HCT116 (cell line): Measurements from ENCODE around the gene GRM2. TPM values are rescaled to one million over a fixed set of nuclear protein-coding genes. Genes with fewer than 3 reads are reported as not detected.
A peak's percentile ranks its signal among the peaks of the same experiment; 100 is the strongest.

ENCODE experiments used
- ATAC-seq: fragments of 200-7000 bp; cut with Tn5 transposase; 2 replicates; pipeline ENCODE4 v1.9.1; 2020; ENCODE audit warnings: mild to moderate bottlenecking, moderate library complexity
- BruUV-seq: library from RNA; stranded (reverse); fragments of 400-500 nt; replicated peaks from 2 replicates; lab custom pipeline; 2021; lab: Mats Ljungman, UMichigan
- CTCF ChIA-PET: fragments of 300-600 bp; sonication (Branson Sonifier 250); formaldehyde crosslinking; loops from one replicate; lab custom pipeline; 2021; ENCODE audit warnings: antibody characterized with exemption; lab: Charles Lee
- POLR2A ChIA-PET: fragments of 300-600, 350-600 bp; sonication (Branson Sonifier 250); formaldehyde crosslinking; loops from one replicate; lab custom pipeline; 2021; ENCODE audit warnings: antibody characterized with exemption; lab: Charles Lee
- RAD21 ChIA-PET, 2 experiments: fragments of 300-600 bp; sonication (Branson Sonifier 250); formaldehyde crosslinking; loops; one replicate each; lab custom pipeline; 2023; ENCODE audit warnings: low total read pairs in 2 of 2; ENCODE audit not compliant: uncharacterized antibody in 2 of 2, unreplicated experiment in 2 of 2, low non-redundant PET in 1 of 2; lab: Charles Lee
- DNase-seq: peaks from one replicate; pipeline ENCODE4 v3.0.0-alpha.2; 2010; ENCODE audit warnings: low read depth, low spot score
- H2AFZ ChIP-seq: fragments of 200-600 bp; shearing (Covaris generic), sonication (generic); 2 replicates; pipeline ENCODE4 v1.6.1; 2017; ENCODE audit warnings: low read depth, mixed run types, mixed read lengths, antibody characterized with exemption, low read length; ENCODE audit not compliant: poor library complexity, severe bottlenecking
- H3K27ac ChIP-seq: 2 replicates; pipeline ENCODE4 v1.5.1; 2012; ENCODE audit warnings: low read depth, low read length
- H3K27me3 ChIP-seq: fragments of 200-600 bp; sonication (generic); 2 replicates; pipeline ENCODE4 v1.6.1; 2016; ENCODE audit warnings: mixed run types, low read length, mixed read lengths; ENCODE audit not compliant: insufficient read depth
- H3K36me3 ChIP-seq, 2 experiments: fragments of 200-500 bp in 1 of 2; fragments of 200-600 bp in 1 of 2; sonication (Bioruptor generic) in 1 of 2; sonication (generic) in 1 of 2; 2 replicates each; pipeline versions ENCODE4 v1.5.1 to v1.6.1; 2014 to 2016; ENCODE audit warnings: low read length in 2 of 2, inconsistent platforms in 1 of 2, mixed read lengths in 1 of 2, mixed run types in 1 of 2; ENCODE audit not compliant: insufficient read depth in 2 of 2, control insufficient read depth in 1 of 2
- H3K4me1 ChIP-seq, 2 experiments: fragments of 200-600 bp in 1 of 2; sonication (generic) in 1 of 2; 2 replicates each; pipeline versions ENCODE4 v1.5.1 to v1.6.1; 2012 to 2017; ENCODE audit warnings: low read length in 2 of 2, inconsistent platforms in 1 of 2, mild to moderate bottlenecking in 1 of 2, mixed read lengths in 1 of 2, mixed run types in 1 of 2, moderate library complexity in 1 of 2; ENCODE audit not compliant: insufficient read depth in 2 of 2, control insufficient read depth in 1 of 2
- H3K4me2 ChIP-seq: fragments of 200-600 bp; sonication (generic); 2 replicates; pipeline ENCODE4 v1.6.1; 2017; ENCODE audit warnings: mixed run types, low read length, mixed read lengths
- H3K4me3 ChIP-seq, 2 experiments: fragments of 200-600 bp in 1 of 2; sonication (generic) in 1 of 2; replicated peaks in 1 of 2; 2 replicates each; pipeline ENCODE4 v1.5.1; 2011 to 2016; ENCODE audit warnings: low read length in 2 of 2, control low read depth in 1 of 2, low read depth in 1 of 2, mild to moderate bottlenecking in 1 of 2, mixed read lengths in 1 of 2, mixed run types in 1 of 2
- H3K79me2 ChIP-seq: fragments of 200-600 bp; sonication (generic); 2 replicates; pipeline ENCODE4 v1.6.1; 2017; ENCODE audit warnings: mild to moderate bottlenecking, mixed run types, low read length, moderate library complexity, mixed read lengths; ENCODE audit not compliant: insufficient read depth
- H3K9ac ChIP-seq: fragments of 200-600 bp; sonication (generic); 2 replicates; pipeline ENCODE4 v1.6.1; 2016; ENCODE audit warnings: low read length, mixed read lengths
- H3K9me2 ChIP-seq: fragments of 200-600 bp; sonication (generic), shearing (Covaris generic); 2 replicates; pipeline ENCODE4 v1.6.1; 2017; ENCODE audit warnings: mixed run types, mild to moderate bottlenecking, moderate library complexity; ENCODE audit not compliant: insufficient read depth
- H3K9me3 ChIP-seq, 2 experiments: fragments of 200-500 bp in 1 of 2; fragments of 200-600 bp in 1 of 2; sonication (Bioruptor generic) in 1 of 2; sonication (generic) in 1 of 2; 2 replicates each; pipeline ENCODE4 v1.6.1; 2014 to 2017; ENCODE audit warnings: low read length in 2 of 2, mixed read lengths in 2 of 2, inconsistent platforms in 1 of 2, low read depth in 1 of 2, mild to moderate bottlenecking in 1 of 2, mixed run types in 1 of 2, moderate library complexity in 1 of 2; ENCODE audit not compliant: control insufficient read depth in 1 of 2, insufficient read depth in 1 of 2
- H4K20me1 ChIP-seq: fragments of 200-600 bp; sonication (generic), shearing (Covaris generic); 2 replicates; pipeline ENCODE4 v1.6.1; 2017; ENCODE audit warnings: mixed run types, mild to moderate bottlenecking, moderate library complexity; ENCODE audit not compliant: insufficient read depth
- ATF3 ChIP-seq: IDR thresholded peaks from 2 replicates; pipeline ENCODE4 v1.6.1; 2012
- CBX3 ChIP-seq: IDR thresholded peaks from 2 replicates; pipeline ENCODE4 v1.6.1; 2012; ENCODE audit warnings: low read depth
- CEBPB ChIP-seq: IDR thresholded peaks from 2 replicates; pipeline ENCODE4 v1.6.1; 2012; ENCODE audit warnings: low read depth
- ELF1 ChIP-seq: IDR thresholded peaks from 2 replicates; pipeline ENCODE4 v1.6.1; 2012; ENCODE audit warnings: low read depth, borderline replicate concordance
- FOSL1 ChIP-seq: IDR thresholded peaks from 2 replicates; pipeline ENCODE4 v1.6.1; 2012; ENCODE audit warnings: low read depth
- JUND ChIP-seq: IDR thresholded peaks from 2 replicates; pipeline ENCODE4 v1.6.1; 2012
- MAX ChIP-seq: IDR thresholded peaks from 2 replicates; pipeline ENCODE4 v1.6.1; 2012
- POLR2AphosphoS5 ChIP-seq: IDR thresholded peaks from 2 replicates; pipeline ENCODE4 v1.6.1; 2011; ENCODE audit warnings: mild to moderate bottlenecking, low read depth, low read length, moderate library complexity
- RAD21 ChIP-seq: IDR thresholded peaks from 2 replicates; pipeline ENCODE4 v1.6.1; 2012; ENCODE audit warnings: low read depth, mild to moderate bottlenecking
- REST ChIP-seq: IDR thresholded peaks from 2 replicates; pipeline ENCODE4 v1.6.1; 2012; ENCODE audit warnings: low read depth
- SIN3A ChIP-seq: IDR thresholded peaks from 2 replicates; pipeline ENCODE4 v1.6.1; 2012; ENCODE audit warnings: low read depth
- SP1 ChIP-seq: IDR thresholded peaks from 2 replicates; pipeline ENCODE4 v1.6.1; 2012; ENCODE audit warnings: low read depth
- SRF ChIP-seq: IDR thresholded peaks from 2 replicates; pipeline ENCODE4 v1.6.1; 2012; ENCODE audit warnings: low read depth
- TCF7L2 ChIP-seq: IDR thresholded peaks from 2 replicates; pipeline ENCODE4 v1.7.0; 2011; ENCODE audit warnings: borderline replicate concordance, inconsistent platforms; ENCODE audit not compliant: insufficient read depth, insufficient read length; ENCODE audit errors: extremely low read depth
- YY1 ChIP-seq: IDR thresholded peaks from 2 replicates; pipeline ENCODE4 v1.6.1; 2011; ENCODE audit warnings: low read length, low read depth, moderate library complexity, mild to moderate bottlenecking; ENCODE audit not compliant: insufficient replicate concordance; ENCODE audit errors: extremely low read depth
- ZFX ChIP-seq: fragments of 450-650 bp; IDR thresholded peaks from 2 replicates; pipeline ENCODE4 v1.6.1; 2017
- intact Hi-C: fragments of 100-400 bp; cut with micrococcal nuclease; formaldehyde crosslinking; loops from 2 replicates; pipeline ENCODE4 v1.10.0; 2022
- total RNA-seq: library from RNA; stranded (reverse); gene quantifications from one replicate; pipeline ENCODE4 v1.2.1, GENCODE V29; 2021; ENCODE audit not compliant: unreplicated experiment
- TF ChIP-seq, protein P1 (sequence below), 3 experiments: fragments of 200-600 bp in 1 of 3; sonication (generic) in 1 of 3; IDR thresholded peaks in 2 of 3; conservative IDR thresholded peaks in 1 of 3; 2 replicates each; pipeline ENCODE4 v1.5.1; 2012 to 2017; ENCODE audit warnings: low read depth in 2 of 3, low read length in 2 of 3, antibody characterized with exemption in 1 of 3, borderline replicate concordance in 1 of 3, control low read depth in 1 of 3, mild to moderate bottlenecking in 1 of 3, mixed read lengths in 1 of 3, mixed run types in 1 of 3, moderate library complexity in 1 of 3; ENCODE audit not compliant: insufficient read depth in 1 of 3
- TF ChIP-seq, protein P2 (sequence below): IDR thresholded peaks from 2 replicates; pipeline ENCODE4 v1.6.1; 2011; ENCODE audit warnings: mild to moderate bottlenecking, low read length, moderate library complexity; ENCODE audit not compliant: insufficient replicate concordance; ENCODE audit errors: extremely low read depth

GRM2 gene
- total RNA-seq, 1 experiment from 2014 or later: 0.32 TPM

- POLR2A ChIA-PET: interaction anchor here (0.8 to 0.9 kb wide), 2 partner anchors 10 to 172 kb away, joined by 4 read pairs; partner anchors contain the start of gene DCAF1
- RAD21 ChIA-PET: interaction anchor here in 1 of 2 experiments (1.1 kb wide), 1 partner anchor 172 kb away, joined by 5 read pairs; the partner anchor contains the start of gene DCAF1
- TF ChIP-seq, protein P1, sequence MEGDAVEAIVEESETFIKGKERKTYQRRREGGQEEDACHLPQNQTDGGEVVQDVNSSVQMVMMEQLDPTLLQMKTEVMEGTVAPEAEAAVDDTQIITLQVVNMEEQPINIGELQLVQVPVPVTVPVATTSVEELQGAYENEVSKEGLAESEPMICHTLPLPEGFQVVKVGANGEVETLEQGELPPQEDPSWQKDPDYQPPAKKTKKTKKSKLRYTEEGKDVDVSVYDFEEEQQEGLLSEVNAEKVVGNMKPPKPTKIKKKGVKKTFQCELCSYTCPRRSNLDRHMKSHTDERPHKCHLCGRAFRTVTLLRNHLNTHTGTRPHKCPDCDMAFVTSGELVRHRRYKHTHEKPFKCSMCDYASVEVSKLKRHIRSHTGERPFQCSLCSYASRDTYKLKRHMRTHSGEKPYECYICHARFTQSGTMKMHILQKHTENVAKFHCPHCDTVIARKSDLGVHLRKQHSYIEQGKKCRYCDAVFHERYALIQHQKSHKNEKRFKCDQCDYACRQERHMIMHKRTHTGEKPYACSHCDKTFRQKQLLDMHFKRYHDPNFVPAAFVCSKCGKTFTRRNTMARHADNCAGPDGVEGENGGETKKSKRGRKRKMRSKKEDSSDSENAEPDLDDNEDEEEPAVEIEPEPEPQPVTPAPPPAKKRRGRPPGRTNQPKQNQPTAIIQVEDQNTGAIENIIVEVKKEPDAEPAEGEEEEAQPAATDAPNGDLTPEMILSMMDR (IDR thresholded peaks at IDR 0.05 in 2 of 3, conservative IDR thresholded peaks at IDR 0.05 in 1 of 3; ENCODE audit: borderline replicate concordance in 1 of 3, insufficient read depth in 1 of 3, low read depth in 2 of 3, low read length in 2 of 3): no peak
- TF ChIP-seq YY1 (peak; percentile 34), FOSL1 (no peak), POLR2AphosphoS5 (peak; percentile 70), ATF3 (no peak), JUND (no peak), MAX (peak; percentile 75), ZFX (no peak; the same call in none of the 2 replicates), CBX3 (no peak), ELF1 (no peak), SIN3A (peak; percentile 55; the same call in 1 of the 2 replicates), SRF (no peak), REST (no peak), SP1 (no peak), CEBPB (no peak), TCF7L2 (no peak), RAD21 (no peak)
- TF ChIP-seq, protein P2, sequence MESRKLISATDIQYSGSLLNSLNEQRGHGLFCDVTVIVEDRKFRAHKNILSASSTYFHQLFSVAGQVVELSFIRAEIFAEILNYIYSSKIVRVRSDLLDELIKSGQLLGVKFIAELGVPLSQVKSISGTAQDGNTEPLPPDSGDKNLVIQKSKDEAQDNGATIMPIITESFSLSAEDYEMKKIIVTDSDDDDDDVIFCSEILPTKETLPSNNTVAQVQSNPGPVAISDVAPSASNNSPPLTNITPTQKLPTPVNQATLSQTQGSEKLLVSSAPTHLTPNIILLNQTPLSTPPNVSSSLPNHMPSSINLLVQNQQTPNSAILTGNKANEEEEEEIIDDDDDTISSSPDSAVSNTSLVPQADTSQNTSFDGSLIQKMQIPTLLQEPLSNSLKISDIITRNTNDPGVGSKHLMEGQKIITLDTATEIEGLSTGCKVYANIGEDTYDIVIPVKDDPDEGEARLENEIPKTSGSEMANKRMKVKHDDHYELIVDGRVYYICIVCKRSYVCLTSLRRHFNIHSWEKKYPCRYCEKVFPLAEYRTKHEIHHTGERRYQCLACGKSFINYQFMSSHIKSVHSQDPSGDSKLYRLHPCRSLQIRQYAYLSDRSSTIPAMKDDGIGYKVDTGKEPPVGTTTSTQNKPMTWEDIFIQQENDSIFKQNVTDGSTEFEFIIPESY: no peak
These were observed 35.0 kb upstream of the GRM2 start for GRCh38 chr3:51671734-51672475.

More at GRCh38 chr3:51671734-51672475, 35.0 kb upstream of the GRM2 start:
- peak; percentile 27 for DNase-seq
- Histone ChIP-seq H3K4me2 (peak overlapping the region; percentile 95), H3K9me3 (no peaks in the 10 kb centered on the region), H3K79me2 (peaks cover 7% of the 10 kb centered on the region; the same call in 1 of the 2 replicates), H2AFZ (no peak overlapping the region), H4K20me1 (no peaks in the 10 kb centered on the region), H3K36me3 (peaks cover 0 to 6% of the 10 kb centered on the region in 2 experiments; a peak in 1 of 4 replicates), H3K9ac (peak overlapping the region; percentile 93), H3K9me2 (no peaks in the 10 kb centered on the region), H3K27me3 (no peaks in the 10 kb centered on the region), H3K4me1 (peaks cover 17 to 51% of the 10 kb centered on the region in 2 experiments), H3K27ac (peak overlapping the region; percentile 99), H3K4me3 (peak overlapping the region; percentile 85 to 92)
- peak; percentile 68 for ATAC-seq
- intact Hi-C loops: loop anchor here (5.0 kb wide), 1 partner anchor 280 kb away; the partner anchor contains the start of gene RBM15B
- no TSS peak for BruUV-seq
- CTCF ChIA-PET: interaction anchor here (0.9 to 5.3 kb wide), 4 partner anchors 11 to 287 kb away, joined by 3 to 80 read pairs (median 6); partner anchors contain the start of genes MANF and RRP9
